Chondrocyte (in vitro differentiated cells): ENCODE results near the gene NDUFAB1. TPM values are rescaled to one million over a fixed set of nuclear protein-coding genes. Genes with fewer than 3 reads are reported as not detected.

Experiments used
- DNase-seq: peaks from one replicate; pipeline ENCODE4 v3.0.0; 2021; ENCODE audit warnings: mixed read lengths, low spot score
- H3K27ac Mint-ChIP-seq: one replicate; pipeline ENCODE4 v1.8.0; 2021; ENCODE audit warnings: mild to moderate bottlenecking, moderate library complexity, mixed read lengths; ENCODE audit not compliant: unreplicated experiment
- H3K27me3 Mint-ChIP-seq: 2 replicates; pipeline ENCODE4 v1.8.0; 2021; ENCODE audit warnings: low read depth, mixed read lengths
- H3K36me3 Mint-ChIP-seq: 2 replicates; pipeline ENCODE4 v1.8.0; 2021; ENCODE audit warnings: low read depth, mixed read lengths
- H3K4me1 Mint-ChIP-seq: 2 replicates; pipeline ENCODE4 v1.8.0; 2021; ENCODE audit warnings: low read depth, mild to moderate bottlenecking, mixed read lengths
- H3K4me3 Mint-ChIP-seq: one replicate; pipeline ENCODE4 v1.8.0; 2021; ENCODE audit warnings: mild to moderate bottlenecking, moderate library complexity, mixed read lengths; ENCODE audit not compliant: unreplicated experiment
- H3K9me3 Mint-ChIP-seq: 2 replicates; pipeline ENCODE4 v1.8.0; 2021; ENCODE audit warnings: low read depth, mixed read lengths
- total RNA-seq: library from RNA; stranded (reverse); gene quantifications from 3 replicates; pipeline ENCODE4 v1.2.1, GENCODE V29; 2021
- TF ChIP-seq, protein P1 (sequence below): fragments of 200-600 bp; sonication (generic); IDR thresholded peaks from 2 replicates; pipeline ENCODE4 v1.5.0; 2021; ENCODE audit warnings: antibody characterized with exemption, mild to moderate bottlenecking, moderate library complexity

NDUFAB1 gene
- total RNA-seq, 1 donor from 2014 or later, result 62.5 TPM

DNA sequence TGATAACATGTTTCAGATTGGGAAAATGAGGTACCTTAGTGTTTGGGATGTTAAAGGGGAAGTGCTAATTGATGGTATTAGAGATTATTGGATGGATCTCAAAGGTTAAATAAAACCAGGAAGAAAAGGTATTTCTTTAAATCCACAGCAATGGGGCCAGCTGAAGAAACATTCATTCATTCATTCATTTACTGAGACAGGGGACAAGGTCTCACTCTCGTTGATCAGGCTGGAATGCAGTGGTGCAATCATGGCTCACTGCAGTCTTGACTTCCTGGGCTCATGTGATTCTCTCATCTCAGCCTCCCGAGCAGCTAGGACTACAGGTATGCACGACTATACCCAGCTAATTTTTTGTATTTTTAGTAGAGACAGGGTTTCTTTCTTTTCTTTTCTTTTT, 58.7 kb downstream of the NDUFAB1 start:
- Mint-ChIP-seq H3K27ac (no peak overlapping the region), H3K27me3 (no peaks in the 10 kb centered on the region), H3K4me1 (peaks cover 10% of the 10 kb centered on the region), H3K9me3 (no peaks in the 10 kb centered on the region), H3K4me3 (no peak overlapping the region), H3K36me3 (peaks cover 23% of the 10 kb centered on the region)
- TF ChIP-seq, protein P1, sequence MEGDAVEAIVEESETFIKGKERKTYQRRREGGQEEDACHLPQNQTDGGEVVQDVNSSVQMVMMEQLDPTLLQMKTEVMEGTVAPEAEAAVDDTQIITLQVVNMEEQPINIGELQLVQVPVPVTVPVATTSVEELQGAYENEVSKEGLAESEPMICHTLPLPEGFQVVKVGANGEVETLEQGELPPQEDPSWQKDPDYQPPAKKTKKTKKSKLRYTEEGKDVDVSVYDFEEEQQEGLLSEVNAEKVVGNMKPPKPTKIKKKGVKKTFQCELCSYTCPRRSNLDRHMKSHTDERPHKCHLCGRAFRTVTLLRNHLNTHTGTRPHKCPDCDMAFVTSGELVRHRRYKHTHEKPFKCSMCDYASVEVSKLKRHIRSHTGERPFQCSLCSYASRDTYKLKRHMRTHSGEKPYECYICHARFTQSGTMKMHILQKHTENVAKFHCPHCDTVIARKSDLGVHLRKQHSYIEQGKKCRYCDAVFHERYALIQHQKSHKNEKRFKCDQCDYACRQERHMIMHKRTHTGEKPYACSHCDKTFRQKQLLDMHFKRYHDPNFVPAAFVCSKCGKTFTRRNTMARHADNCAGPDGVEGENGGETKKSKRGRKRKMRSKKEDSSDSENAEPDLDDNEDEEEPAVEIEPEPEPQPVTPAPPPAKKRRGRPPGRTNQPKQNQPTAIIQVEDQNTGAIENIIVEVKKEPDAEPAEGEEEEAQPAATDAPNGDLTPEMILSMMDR, result no peak
- DNase-seq, result peak; percentile 2

DNA sequence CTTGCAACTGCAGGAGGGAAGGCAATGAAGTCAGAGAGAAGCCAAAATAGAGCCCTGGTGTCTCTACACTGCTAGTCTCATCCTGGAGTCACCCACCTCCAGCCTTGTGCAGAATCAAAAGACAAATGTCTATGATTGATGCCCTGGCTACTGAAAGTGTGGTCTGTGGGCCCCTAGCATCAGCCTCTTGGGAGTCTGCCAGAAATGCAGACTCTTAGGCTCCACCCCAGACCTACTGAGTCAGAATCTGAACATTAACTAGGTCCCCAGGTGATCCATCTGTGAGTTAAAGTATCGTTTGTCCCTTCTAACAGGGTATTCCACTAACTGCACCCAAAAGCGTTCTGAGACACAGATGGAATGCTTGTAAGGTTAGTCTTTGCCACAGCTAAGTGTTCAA, 60.2 kb downstream of the NDUFAB1 start:
- Mint-ChIP-seq H3K36me3 (peaks cover 19% of the 10 kb centered on the region), H3K9me3 (no peaks in the 10 kb centered on the region), H3K27me3 (no peaks in the 10 kb centered on the region), H3K4me3 (no peak overlapping the region), H3K4me1 (peaks cover 10% of the 10 kb centered on the region), H3K27ac (no peak overlapping the region)
- DNase-seq, result peak; percentile 1
- TF ChIP-seq, protein P1, result no peak

DNA sequence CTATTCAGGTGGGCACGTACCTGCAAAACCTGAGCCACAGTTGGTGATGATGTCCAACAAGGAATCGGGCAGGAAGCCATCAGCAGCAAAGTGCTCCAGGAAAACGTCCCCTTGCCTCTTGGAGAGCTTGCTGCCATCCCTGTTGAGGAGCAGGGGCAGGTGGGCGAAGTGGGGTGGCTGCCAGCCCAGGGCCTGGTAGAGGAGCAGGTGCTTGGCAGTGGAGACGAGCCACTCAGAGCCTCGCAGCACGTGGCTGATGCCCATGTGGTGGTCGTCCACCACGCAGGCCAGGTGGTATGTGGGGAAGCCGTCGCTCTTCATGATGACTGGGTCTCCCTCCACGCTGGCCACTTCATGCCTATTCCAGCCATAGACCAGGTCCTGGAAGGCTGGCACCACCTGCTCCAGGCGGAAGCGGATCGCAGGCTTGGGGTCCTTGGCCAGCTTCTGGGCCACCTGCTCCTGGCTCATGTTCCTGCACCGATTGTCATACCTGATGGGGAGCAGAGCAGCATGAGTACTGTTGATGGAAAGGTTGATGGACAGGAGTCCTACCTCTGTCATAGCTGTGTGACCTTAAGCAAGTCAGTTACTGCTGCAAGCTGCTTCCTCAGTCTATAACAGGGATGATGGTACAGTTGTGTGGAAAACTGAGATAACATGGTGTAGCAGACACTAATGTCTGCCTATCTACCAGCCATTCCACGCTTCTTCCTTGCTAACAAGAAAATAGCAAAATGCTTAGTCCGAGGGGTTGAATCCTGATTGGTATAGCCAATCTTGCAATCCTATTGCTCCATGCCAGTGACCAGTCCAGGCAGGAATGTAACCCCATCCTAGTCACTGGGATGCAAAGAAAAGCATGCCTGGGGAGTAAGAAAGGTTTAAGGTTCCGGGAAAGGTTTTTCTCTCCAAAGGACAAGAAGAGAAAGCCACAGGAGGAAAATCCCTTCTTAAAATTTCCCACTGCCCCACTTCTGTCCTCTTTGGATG, 61.0 kb downstream of the NDUFAB1 start:
- H3K4me3 Mint-ChIP-seq, result no peak overlapping the region

DNA sequence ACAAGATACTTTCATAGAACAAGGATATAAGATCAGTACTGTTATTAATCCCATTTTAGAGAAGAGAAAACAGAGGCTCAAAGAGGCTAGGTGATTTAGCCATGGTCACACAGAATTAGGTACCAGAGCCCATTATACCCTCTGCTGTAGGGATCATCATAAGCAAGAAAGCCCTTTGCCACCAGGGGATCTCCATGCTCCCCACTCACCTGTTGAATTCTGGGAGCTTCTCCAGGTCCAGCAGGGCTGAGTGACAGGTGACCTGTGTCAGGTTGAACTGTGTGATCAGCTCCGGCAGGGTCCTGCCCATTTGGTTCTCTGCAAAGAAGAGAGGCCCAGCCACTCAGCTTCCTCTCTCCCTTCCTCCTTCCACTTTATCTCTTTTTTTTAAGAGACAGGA, 63.7 kb downstream of the NDUFAB1 start:
- no peak for DNase-seq
- Mint-ChIP-seq H3K9me3 (no peaks in the 10 kb centered on the region), H3K4me1 (no peaks in the 10 kb centered on the region), H3K36me3 (peaks cover 16% of the 10 kb centered on the region), H3K4me3 (no peak overlapping the region), H3K27me3 (no peaks in the 10 kb centered on the region), H3K27ac (no peak overlapping the region)
- TF ChIP-seq, protein P1, result no peak

More for the DNA sequence above, 61.0 kb downstream of the NDUFAB1 start:
- Mint-ChIP-seq H3K4me1 (peaks cover 10% of the 10 kb centered on the region), H3K9me3 (no peaks in the 10 kb centered on the region), H3K27me3 (no peaks in the 10 kb centered on the region), H3K27ac (no peak overlapping the region), H3K36me3 (peaks cover 19% of the 10 kb centered on the region)
- DNase-seq, result peak; percentile 20
- TF ChIP-seq, protein P1, result no peak

Other genes with a start within 250 kb of the NDUFAB1 start
- 17.7 to 27.5 TPM (median 19.6 TPM) in 3 replicates for gene COG7, start 143.1 kb downstream of the NDUFAB1 start, total RNA-seq
- 37.2 to 43.0 TPM (median 40.4 TPM) in 3 replicates for gene GGA2, start 85.8 kb downstream of the NDUFAB1 start, total RNA-seq
- 13.3 to 21.4 TPM (median 13.9 TPM) in 3 replicates for gene EARS2, start 39.0 kb downstream of the NDUFAB1 start, total RNA-seq
- gene UBFD1, start 38.6 kb downstream of the NDUFAB1 start, total RNA-seq, result 103 to 107 TPM (median 105 TPM) in 3 replicates
- gene PALB2, start 45.0 kb upstream of the NDUFAB1 start, total RNA-seq, result 8.4 to 13.2 TPM (median 8.7 TPM) in 3 replicates
- gene DCTN5, start 45.1 kb upstream of the NDUFAB1 start, total RNA-seq, result 65.9 to 69.8 TPM (median 68.0 TPM) in 3 replicates
- gene PLK1, start 82.6 kb upstream of the NDUFAB1 start, total RNA-seq, result 6.2 to 14.5 TPM (median 14.2 TPM) in 3 replicates
- gene ERN2, start 116.9 kb upstream of the NDUFAB1 start, total RNA-seq, result not detected in 3 replicates
- not detected in 3 replicates for gene CHP2, start 158.7 kb upstream of the NDUFAB1 start, total RNA-seq
- gene PRKCB, start 239.7 kb upstream of the NDUFAB1 start, total RNA-seq, result not detected in 3 replicates